Midbrain (tissue), 1 donor: ENCODE measurements around the gene HDAC8.

ENCODE experiments used
- DNase-seq: peaks from one replicate; lab custom pipeline; 2025; lab: John Stamatoyannopoulos, UW

Gene HDAC8

DNA sequence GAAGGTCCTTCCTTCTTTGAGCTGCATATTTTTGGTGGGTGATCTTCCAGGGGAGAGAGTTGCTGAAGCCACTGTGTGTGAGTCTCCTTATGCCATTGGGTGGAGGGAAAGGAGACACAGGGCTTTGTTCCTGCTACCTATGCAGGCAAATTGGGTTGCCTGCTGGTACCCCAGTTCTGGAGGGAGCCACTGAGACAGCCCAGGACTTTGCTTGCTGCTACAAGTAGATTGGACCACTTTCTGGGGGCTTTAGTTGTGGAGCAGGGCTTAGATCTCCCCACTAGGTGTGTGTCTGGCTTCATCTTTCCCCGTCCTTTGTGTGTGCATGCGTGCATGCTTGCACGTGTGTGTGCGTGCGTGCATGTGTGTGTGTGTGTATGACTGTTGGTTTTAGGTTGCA, 276.9 kb downstream of the HDAC8 start:
- DNase-seq = no peak

DNA sequence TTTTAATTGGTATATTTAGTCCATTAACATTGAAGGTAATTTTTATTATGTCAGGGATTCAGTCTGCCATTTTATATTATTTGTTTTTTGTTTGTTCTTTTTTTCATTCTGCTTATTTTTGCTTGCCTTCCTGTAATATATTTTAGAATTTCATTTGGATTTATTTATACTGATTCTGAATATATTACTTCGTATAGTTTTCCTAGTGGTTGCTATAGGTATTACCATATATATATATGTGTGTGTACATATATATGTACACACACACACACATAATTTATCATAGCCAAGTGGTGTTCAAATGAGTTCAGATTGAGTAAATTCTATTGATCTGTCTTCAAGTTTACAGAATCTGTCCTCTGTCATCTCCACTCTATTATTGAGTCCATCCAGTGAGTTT, 278.1 kb downstream of the HDAC8 start:
- no peak for DNase-seq

DNA sequence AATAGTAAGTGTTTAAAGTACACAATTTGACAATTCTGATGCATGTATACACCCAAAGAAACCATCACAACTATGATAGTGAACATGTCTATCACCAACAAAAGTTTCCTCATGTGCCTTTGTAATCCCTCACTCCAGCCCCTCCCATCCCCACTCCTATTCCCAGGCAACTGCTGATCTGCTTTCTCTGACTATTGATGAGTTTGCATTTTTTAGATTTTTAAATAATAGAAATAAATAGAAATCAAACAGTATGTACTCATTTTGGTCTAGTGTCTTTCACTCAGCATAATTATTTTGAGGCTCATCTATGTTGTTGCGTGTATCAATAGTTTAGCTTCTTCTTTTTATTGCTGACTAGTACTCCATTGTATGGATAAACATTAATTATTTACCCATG, 290.3 kb downstream of the HDAC8 start:
- no peak for DNase-seq

DNA sequence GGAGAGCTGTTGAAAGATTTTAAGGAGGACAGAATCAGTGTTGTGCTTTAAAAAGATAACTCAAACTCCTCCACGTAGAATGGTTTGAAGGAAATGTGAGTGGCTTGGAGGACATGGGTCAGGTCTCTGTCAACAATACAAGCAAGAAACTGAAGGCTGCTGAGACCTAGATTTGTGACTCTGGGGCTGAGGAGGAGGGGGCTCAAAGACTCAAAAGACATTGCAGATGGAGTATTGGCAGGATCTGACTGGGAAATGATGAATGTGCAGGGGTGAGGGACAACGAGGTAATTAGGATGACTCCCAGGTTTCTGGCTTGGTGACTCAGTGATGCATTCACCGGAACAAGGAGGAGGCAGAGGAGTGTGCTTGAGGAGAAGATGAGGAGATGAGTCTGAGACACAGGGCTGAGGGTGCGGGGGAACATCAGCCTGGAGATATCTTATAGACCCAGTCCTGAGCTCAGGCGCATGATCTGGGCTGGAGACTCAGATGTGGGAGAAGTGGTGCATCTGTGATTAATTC, 292.3 kb downstream of the HDAC8 start:
- no peak for DNase-seq
